Activated CD4-positive, alpha-beta T cell treated with anti-CD3 and anti-CD28 coated beads for 48 hours (primary cell): ENCODE measurements around the gene IRF3.
A peak's percentile ranks its signal among the peaks of the same experiment; 100 is the strongest.

ENCODE experiments used
- DNase-seq: peaks from one replicate; pipeline ENCODE4 v3.0.0-alpha.2; 2020

IRF3 gene

GRCh38 chr19:49687150-49687549, 21.5 kb upstream of the IRF3 start:
- DNase-seq: no peak

- DNase-seq: no peak
Measured at GRCh38 chr19:49686503-49687088, 20.9 kb upstream of the IRF3 start.

- no peak for DNase-seq
Measured at GRCh38 chr19:49685845-49686332, 20.2 kb upstream of the IRF3 start.

GRCh38 chr19:49684983-49685553, 19.4 kb upstream of the IRF3 start:
- DNase-seq: no peak

- peak; percentile 38 for DNase-seq
Measured at GRCh38 chr19:49684251-49684982, 18.8 kb upstream of the IRF3 start.

GRCh38 chr19:49683814-49684250, 18.2 kb upstream of the IRF3 start:
- DNase-seq: no peak

GRCh38 chr19:49682274-49682673, 16.6 kb upstream of the IRF3 start:
- no peak for DNase-seq

- no peak for DNase-seq
Measured at GRCh38 chr19:49681830-49682229, 16.2 kb upstream of the IRF3 start.

GRCh38 chr19:49680421-49681351, 15.0 kb upstream of the IRF3 start:
- peak; percentile 97 for DNase-seq

GRCh38 chr19:49679771-49680413, 14.2 kb upstream of the IRF3 start:
- no peak for DNase-seq

- DNase-seq: no peak
Measured at GRCh38 chr19:49678985-49679770, 13.5 kb upstream of the IRF3 start.

- peak; percentile 89 for DNase-seq
Measured at GRCh38 chr19:49677901-49678674, 12.4 kb upstream of the IRF3 start.

GRCh38 chr19:49677231-49677900, 11.7 kb upstream of the IRF3 start, which contains the start of gene PRMT1:
Gene PRMT1 (plus strand): TSS chr19:49677271. CDS start chr19:49677281, 10 bp downstream.
- DNase-seq: peak; percentile 68

- peak; percentile 99 for DNase-seq
Measured at GRCh38 chr19:49676784-49677230, 11.2 kb upstream of the IRF3 start.

GRCh38 chr19:49676136-49676783, 10.6 kb upstream of the IRF3 start:
- peak; percentile 48 for DNase-seq

- peak; percentile 84 for DNase-seq
Measured at GRCh38 chr19:49672131-49672919, 6.7 kb upstream of the IRF3 start.

- no peak for DNase-seq
Measured at GRCh38 chr19:49669516-49669915, 3.9 kb upstream of the IRF3 start.

- no peak for DNase-seq
Measured at GRCh38 chr19:49667473-49667872, 1.8 kb upstream of the IRF3 start.

- DNase-seq: no peak
Measured at GRCh38 chr19:49666120-49666444, 425 bp upstream of the IRF3 start.
